ENCODE measurements around the gene RPLP2.

Gene RPLP2

DNA sequence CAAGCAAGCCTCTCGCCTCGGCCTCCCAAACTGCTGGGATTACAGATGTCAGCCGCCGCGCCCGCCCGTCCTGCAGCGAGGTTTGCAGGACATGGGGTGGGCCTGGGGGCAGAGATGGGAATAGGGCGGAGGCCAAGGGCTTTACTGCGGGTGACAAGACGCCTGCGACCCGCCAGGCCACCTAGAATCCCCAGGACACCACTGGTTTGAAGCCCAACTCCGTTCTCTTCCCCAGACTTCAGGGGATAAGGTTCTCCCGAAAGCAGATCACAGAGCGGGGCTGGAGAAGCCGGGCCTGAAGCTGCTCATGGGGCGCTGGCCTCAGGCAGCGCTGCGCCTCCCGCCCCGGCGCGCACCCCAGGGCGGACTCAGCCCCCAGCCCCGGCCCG is 32.2 kb downstream of the RPLP2 start:
- TF ChIP-seq POLR2A (IDR thresholded peaks at IDR 0.05; ENCODE audit: low read length): no peak
- TF ChIP-seq GATA1 (IDR thresholded peaks at IDR 0.05; ENCODE audit: low read depth, low read length): no peak
- DNase-seq: peak; percentile 73 to 78

DNA sequence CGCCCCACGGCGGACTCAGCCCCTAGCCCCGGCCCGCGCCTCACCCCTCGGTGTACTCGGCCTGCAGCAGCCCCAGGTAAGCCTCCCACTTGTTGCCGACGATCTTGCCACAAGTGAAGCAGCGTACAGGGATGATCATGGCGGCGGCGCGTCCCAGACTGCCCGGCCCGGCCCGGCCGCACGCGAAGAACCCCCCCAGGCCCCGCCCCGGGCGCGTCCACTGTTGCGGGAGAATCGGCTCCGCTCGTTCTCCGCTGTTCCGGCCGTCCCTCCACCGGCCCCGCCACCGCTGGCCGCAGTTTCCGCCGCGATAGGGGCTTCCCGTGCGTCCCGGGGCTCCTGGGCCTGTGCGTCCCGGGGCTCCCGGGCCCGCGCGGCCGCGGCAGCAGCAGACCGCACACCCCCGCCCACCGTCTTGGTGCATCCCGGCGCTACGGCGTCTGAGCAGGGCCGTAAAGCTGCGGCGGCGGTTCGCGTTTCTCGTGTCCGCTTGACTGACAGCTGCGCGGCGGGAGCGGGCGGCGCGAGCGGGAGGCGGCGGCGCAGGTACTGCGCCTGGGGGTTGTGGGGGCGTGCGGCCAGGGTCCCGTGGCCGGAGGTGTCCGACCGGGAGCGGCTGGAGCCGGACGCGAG is 32.7 kb downstream of the RPLP2 start, which contains the start of the genes POLR2L and TSPAN4:
POLR2L (minus strand) TSS at position 160 of the 633 bp plus-strand sequence; CDS start at position 139, 21 bp downstream.
TSPAN4 (plus strand) TSS at position 483 of the 633 bp plus-strand sequence. CDS start 7,453 bp downstream, outside the sequence.
- TF ChIP-seq POLR2A (IDR thresholded peaks at IDR 0.05; ENCODE audit: low read length) (peak; percentile 84), GATA1 (IDR thresholded peaks at IDR 0.05; ENCODE audit: low read depth, low read length) (no peak)
- DNase-seq: peak; percentile 94 to 96

DNA sequence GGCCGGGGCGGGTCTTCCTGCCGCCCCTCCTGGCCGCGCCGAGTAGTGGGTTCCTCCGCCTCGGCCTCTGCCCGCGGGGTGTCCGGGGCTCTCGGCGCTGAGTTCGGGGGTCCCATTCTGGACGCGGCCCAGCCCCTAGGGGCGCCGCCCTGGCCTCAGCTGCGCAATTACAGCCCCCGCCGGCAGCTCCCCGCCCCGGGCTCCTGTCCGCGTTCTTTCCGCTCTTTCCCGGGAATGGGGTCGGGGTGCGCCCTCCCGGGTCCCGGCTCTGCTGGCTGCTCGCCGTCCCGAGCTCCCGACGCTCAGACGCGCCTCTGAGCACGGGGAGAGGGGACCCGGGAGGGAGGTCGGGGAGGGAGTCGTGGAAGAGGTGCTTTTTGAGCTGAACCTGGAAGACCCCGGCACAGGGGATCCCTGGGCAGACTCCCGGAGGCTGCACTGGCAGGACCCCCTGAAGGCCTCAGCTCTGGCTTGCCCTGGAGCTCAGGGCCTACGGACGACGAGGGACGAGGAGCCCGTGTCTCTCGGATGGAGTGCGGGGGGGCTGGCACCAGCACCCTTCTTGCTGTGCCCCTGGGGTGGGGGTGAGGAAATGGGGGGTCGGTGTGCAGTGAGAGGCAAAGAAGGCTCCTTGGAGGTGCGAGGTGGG is 33.4 kb downstream of the RPLP2 start:
- DNase-seq: peak in 1 of 2 experiments; percentile 46
- TF ChIP-seq GATA1 (IDR thresholded peaks at IDR 0.05; ENCODE audit: low read depth, low read length) (no peak), POLR2A (IDR thresholded peaks at IDR 0.05; ENCODE audit: low read length) (no peak)

DNA sequence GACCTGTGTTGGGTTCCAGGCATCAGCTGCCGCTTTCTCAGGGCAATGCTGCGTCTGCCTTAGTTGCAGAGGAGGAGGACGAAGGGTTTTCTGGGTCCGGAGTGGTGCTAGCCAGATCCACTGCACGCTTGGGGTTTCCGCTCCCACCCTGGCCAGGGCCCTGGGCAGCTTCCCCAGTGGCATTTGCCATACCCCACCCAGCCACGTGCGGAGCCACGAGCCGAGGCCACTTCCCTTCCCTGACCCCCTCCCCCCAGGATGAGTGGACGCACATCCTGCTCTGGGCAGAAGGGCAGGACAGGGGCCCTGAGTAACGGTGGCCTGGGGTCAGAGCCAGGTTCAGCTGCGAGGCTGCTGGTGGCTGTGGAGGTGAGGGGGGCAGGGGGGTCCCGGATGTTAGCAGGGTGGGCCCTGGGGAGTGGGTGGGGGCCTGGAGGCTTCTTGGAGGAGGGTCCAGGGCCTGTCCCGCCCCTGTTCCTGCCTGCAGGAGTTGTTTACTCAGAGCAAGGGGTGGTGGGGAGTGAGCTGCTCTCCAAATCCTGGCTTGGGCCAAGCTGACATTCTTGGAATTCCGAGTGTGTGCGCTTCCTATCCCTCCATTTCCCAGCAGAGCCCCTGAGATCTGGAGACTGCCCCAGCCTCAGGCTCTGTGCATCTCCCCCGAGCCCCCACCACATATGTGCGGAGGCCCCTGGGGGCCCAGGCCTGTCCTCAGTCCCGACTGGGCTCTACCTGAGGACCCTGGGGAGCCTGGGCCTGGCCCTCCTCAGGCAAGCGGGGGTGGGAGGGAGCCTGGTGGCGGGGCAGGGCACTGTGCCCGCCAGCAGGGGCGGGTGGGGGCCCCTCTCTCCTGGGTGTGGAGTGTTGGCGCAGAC is 34.3 kb downstream of the RPLP2 start:
- TF ChIP-seq GATA1 (IDR thresholded peaks at IDR 0.05; ENCODE audit: low read depth, low read length): no peak
- TF ChIP-seq POLR2A (IDR thresholded peaks at IDR 0.05; ENCODE audit: low read length): no peak
- peak in 1 of 2 experiments; percentile 45 for DNase-seq

DNA sequence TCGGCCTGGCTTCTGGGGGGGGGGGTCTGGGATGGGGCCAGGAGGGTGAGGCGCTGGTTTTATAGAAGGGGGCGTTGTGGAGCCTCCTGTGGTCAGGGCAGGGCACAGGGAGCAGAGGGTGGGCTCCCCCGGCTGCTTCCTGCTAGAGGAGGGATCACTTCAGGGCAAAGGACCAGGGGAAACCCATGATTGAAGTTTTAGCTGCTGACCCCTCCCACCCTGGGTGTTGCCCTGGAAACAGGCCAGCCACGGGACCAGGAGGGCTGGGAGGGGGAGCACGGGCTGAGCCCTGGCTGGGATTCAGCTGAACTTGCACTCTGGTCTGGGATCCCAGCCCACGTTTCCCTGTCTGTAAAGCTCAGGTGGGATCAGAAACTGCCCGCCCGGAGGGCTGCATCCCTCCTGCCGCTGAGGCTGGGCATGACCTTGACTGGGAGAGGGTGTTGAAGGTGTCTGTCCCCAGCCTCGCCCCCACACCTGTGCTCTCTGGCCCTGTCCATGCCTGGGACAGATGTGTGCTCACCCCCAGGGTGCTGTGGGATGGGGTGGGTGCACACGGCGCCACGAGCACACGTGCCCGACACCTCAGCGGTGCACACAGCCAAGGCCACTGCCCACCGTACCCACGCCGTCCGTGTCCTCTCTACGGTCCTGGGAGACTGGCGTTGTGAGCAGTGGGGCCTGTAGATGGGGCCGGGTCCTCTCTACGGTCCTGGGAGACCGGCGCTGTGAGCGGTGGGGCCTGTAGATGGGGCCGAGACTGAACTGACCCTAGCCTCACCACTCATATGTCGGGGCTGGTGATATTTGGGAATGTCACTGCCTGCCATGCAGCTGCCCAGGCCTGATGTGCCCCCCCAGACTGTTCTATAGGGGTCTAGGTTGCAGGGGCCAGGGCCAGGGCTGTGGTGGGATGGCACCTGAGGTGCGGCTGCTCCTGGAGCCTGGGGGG is 35.2 kb downstream of the RPLP2 start:
- peak; percentile 85 to 86 for DNase-seq
- no peak for TF ChIP-seq POLR2A (IDR thresholded peaks at IDR 0.05; ENCODE audit: low read length)
- TF ChIP-seq GATA1 (IDR thresholded peaks at IDR 0.05; ENCODE audit: low read depth, low read length): no peak

DNA sequence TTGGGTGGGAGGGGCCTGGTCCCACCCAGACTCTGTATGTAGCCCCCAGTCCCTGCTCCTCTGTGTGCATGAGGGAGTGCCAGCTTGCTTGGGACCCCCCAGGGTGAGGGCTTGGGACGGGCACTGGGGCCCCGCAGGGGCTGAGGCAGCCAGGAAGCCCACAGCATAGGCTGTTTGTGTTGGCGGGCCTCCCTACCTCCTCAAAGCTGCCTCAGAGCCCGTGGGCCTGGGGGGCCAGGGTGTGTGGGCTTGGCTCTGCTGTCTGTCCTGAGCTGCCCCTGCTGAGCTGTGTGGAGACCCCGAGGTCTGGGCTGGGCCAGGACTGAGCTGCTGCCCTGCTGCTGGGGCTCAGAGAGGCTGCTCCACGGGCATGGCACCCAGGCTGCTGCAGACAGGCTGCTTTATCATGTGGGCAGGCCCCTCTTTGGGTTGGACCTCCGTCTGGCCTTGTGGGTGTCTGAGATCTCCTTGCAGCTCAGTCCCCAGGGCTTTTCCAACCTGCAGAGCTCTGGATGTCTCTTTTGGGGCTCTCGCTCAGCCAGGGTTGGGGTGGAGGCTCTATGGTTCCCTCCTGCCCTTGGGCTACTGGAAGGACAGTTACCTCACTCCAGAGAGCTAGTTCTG is 36.2 kb downstream of the RPLP2 start:
- TF ChIP-seq POLR2A (IDR thresholded peaks at IDR 0.05; ENCODE audit: low read length): no peak
- no peak for TF ChIP-seq GATA1 (IDR thresholded peaks at IDR 0.05; ENCODE audit: low read depth, low read length)
- peak; percentile 66 for DNase-seq

DNA sequence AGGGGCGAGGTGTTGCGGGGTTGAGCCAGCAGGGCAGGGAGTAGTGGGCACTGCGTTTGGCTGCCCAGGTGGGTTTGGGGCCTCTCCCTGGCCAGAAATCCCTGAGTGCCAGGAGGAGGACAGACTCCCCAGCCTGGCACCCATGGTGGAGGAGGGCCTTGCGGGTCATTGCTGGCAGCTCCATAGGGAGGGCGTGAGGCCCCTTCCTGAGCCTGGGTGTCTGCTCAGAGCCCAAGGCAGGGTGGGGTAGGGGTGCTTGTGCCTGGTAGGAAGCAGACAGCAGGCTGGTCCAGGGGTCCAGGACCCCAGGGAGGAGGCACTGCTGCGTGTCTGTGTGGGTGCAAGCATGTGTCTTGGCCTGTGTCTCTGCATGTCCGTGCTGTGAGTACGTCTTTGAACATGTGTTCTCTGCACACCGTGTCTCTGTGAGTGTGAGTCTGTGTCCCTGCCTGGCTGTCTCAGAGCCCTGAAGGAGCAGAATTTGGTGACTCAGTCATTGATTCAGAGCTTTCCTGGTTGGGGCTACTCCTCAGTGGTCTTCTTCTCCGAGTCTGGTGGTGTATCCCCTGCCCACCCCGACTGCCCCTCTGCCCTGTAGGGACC is 36.8 kb downstream of the RPLP2 start:
- peak in 1 of 2 experiments; percentile 41 for DNase-seq
- no peak for TF ChIP-seq GATA1 (IDR thresholded peaks at IDR 0.05; ENCODE audit: low read depth, low read length)
- TF ChIP-seq POLR2A (IDR thresholded peaks at IDR 0.05; ENCODE audit: low read length): no peak

DNA sequence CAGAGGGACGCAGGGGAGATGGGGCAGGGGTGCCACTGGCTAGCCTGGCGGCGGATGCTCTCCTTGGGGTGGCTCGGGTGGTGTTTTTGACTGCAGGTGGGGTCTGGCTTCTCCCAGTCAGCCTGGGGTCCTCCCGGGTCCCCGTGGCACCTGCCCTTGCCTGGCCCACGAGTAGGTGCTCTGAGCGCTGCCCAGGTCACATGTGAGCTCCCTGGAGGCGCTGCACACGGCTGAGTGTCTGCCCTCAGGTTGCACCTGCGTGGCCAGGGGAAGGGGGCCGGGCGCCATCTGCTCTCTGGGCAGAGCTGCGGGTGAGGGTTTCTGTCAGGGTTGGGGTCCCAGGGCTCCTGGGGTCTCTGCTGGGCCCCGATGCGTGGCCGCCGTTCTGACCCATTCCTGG is 38.1 kb downstream of the RPLP2 start:
- DNase-seq: no peak
- no peak for TF ChIP-seq POLR2A (IDR thresholded peaks at IDR 0.05; ENCODE audit: low read length)
- TF ChIP-seq GATA1 (IDR thresholded peaks at IDR 0.05; ENCODE audit: low read depth, low read length): no peak

DNA sequence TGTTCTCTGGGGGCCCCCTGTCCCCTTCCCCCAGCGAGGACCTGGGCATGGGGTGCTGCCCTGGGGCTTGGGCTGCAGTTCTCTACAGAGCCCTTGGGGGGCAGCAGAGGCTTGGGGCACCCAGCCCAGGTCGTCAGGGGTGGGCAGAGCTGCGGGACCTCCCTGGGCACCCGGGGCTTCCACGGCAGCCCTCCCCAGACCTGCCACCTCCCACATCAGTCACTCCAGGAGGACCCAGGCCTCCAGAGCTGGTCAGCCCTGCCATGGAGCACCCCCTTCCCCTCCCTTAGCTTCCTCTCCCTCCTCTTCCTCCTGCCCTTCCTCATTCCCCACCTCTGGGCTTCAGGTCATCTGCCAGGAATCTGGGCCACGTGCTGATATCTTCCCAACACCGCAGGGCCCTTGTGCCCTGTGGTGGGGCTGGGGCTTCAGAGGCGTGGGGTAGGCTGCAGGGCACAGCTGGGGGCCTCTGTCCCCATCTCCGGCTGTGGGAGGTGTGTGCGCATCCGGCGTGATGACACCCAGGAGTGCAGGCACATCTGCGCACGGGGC is 38.7 kb downstream of the RPLP2 start:
- TF ChIP-seq GATA1 (IDR thresholded peaks at IDR 0.05; ENCODE audit: low read depth, low read length): no peak
- TF ChIP-seq POLR2A (IDR thresholded peaks at IDR 0.05; ENCODE audit: low read length): no peak
- DNase-seq: peak; percentile 47 to 75

DNA sequence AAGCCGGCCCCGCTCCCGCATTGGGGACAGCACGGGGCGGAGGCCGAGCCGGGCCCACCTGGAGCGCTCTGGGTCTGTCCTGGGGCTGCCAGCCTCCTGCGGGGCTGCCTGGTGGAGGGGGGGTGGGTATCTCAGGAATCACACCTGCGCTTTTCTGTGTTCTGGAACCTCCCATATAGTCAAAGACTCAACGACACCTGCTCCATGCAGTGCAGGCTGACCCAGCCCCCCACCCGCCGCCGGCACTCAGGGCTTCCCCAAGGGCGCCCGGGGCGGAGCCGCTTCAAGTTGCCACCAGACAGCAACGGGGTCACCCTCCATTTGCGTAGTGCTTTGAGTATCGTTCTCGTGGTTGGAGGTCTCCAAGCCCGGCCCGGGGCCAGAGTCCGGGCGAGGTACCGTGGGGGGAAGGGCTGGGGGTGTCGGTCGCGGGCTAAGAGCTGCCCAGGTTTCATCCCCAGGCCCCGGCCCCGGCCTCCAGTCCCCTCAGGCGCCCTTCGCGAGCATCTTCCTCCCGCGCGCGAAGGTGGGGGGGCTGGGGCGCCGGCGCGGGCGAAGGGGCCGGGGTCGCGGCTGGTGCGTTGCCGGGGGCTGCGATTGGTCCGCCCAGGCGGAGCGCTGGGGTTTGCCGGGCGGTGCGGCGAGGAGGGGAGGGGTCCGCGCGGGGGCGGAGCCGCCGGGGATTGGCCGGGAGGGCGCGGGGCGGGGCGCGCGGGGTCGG is 39.5 kb downstream of the RPLP2 start:
- no peak for TF ChIP-seq POLR2A (IDR thresholded peaks at IDR 0.05; ENCODE audit: low read length)
- no peak for TF ChIP-seq GATA1 (IDR thresholded peaks at IDR 0.05; ENCODE audit: low read depth, low read length)
- DNase-seq: no peak

DNA sequence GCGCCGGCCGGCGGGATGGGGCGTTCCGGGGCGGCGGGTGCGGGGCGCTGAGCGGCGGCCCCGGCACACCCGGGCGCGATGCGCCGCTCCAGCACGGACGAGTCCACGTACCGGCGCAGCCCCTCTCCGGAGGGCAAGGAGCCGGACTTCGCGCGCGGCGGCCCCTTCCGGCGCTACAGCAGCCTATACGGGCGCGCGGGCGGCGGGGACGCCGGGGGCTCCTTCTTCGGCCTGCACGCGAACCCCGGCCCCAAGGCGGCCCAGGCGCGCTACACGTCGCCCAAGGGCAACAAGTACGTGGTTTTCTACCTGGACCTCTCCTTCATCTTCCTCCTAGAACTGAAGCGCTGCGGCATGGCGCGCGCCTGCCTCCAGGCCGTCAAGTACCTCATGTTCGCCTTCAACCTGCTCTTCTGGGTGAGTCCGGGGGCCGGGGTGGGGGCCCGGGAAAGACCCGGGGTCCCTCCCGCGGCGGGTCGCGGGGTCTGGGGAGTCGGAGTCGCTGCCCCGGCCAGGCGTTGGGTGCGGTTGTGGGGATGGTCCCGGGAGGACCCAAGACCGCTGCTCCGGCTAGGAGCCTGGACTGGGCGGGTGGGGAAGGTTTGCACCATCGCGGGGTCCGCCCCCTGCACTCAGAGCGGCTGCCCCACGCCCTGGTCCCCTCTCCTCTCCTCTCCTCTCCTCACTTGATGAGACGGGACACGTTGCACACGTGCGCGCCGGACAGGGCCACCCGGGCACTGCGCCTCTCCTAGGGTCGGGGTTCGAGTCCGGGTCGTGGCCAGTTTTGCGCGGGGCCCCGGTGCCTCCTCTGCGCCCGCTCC is 40.4 kb downstream of the RPLP2 start:
- TF ChIP-seq GATA1 (IDR thresholded peaks at IDR 0.05; ENCODE audit: low read depth, low read length) (no peak), POLR2A (IDR thresholded peaks at IDR 0.05; ENCODE audit: low read length) (no peak)

More for the DNA sequence above, 40.4 kb downstream of the RPLP2 start:
- no peak for DNase-seq
